GM18498 (cell line): ENCODE measurements around the gene JAKMIP2.

Source experiments
- ATAC-seq: cut with Tn5 transposase; IDR thresholded peaks from one replicate; pipeline ENCODE4 v1.9.1; 2021; ENCODE audit warnings: mild to moderate bottlenecking, moderate library complexity; ENCODE audit not compliant: unreplicated experiment

Gene JAKMIP2

DNA sequence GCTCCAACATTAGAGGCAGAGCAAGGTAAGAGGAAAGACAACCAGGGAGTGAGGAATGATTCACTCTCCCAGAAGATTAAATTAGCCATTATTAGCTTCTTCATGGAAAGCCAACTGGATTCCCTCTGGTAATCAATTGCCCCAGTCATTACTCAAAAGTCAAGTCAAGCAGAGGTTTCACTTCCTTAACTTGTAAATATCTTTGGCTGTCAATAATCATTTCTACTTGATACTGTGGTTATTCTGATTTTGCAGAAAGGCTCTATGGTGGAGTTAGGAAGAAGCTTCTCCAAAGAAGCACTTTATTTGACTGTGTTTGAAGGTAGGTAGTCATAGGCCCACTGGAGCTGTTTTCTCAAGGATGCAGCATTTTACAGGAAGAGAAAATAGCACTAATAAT lies 78.0 kb downstream of the JAKMIP2 start:
- ATAC-seq: no peak

DNA sequence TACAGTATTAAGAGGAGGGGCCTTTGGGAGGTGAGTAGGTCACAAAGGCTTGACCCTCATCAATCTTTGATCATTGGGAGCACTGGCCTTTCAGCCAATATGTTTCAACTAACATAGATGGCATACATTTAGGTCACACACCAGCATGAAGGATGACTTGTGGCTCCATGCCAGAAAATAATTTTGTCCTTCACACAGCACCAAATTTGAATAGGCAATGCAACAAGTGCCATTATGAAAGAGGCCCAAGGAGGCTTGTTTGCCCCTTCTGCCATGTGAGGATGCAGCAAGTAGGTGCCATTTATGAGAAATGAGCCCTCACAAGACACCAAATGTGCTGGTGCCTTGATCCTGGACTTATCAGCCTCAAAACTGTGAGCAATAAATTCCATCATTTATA lies 81.1 kb downstream of the JAKMIP2 start:
- ATAC-seq: no peak

DNA sequence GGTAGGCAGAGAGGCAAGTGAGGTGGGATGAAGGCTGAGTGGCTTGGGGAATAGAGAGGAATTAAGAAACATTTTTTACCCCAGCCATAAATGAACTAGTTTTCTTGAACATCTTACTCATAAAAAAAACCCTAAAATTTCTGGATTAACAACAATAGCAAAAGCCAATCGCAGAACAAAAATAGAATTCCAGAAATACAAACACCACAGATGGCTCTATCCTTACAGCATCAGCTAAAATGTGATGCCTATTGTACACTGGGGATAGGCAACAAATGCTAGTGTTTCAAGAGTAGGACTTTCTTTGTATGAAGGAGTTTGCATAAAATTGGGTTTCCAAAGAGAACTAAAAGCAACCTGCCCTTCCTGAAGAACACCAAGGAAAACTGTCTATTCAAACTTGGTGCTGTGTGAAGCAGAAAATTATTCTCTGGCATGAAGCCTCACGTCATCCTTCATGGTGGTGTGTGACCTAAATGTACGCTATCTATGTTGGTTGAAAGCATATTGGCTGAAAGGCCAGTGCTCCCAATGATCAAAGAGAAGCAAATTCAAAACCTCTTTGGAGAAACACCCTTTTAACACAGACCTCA lies 82.9 kb downstream of the JAKMIP2 start:
- ATAC-seq: no peak

DNA sequence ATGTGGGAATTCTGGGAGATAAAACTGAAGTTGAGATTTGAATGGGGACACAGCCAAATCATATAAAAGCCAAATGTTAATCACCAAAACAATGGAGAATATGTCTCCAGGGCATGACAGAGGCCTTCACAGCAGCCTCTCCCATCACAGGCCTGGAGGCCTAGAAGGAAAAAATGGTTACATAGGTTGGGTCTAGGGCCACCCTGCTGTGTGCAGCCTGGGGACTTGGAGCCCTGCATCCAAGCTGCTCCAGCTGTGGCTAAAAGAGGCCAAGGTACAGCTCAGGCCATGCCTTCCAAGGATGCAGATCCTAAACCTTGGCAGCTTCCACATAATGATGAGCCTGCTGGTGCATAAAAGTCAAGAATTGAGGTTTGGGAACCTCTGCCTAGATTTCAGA lies 85.1 kb downstream of the JAKMIP2 start:
- ATAC-seq: no peak

DNA sequence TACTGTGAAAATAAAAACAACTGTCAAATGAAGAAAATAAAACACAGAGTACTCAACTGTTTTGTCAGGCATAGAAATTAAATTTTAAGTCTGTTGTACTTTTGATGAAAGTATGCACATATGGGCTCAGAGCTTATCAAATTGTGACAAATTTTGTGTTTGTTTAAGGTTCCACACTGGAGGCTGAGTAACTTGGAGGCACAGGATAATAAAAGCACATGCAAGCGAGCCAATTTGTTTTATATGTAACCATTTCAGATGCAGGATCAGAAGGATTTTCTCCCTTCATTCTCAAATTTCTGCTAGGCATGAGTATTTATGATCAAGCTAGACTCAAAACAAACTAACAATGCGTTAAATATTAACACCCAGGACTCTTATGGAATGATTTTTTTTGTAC lies 87.8 kb downstream of the JAKMIP2 start:
- ATAC-seq: no peak

DNA sequence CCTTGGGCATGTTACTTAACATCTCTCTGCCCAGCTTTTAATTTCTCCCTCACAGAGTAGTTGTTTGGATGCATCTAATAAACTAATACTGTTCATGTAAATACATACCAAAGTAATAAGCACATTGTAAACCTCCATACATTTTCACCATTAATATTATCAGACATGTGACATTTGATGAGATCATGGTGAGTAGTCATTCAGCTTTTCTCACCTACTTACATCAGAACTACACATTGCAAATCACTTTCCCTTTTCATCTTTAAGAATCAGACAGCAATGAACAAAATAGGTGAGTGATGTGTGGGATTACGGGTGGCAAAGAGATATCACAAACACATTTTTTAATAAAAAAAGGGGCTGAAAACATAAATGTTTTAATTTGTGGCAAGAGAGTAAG lies 89.3 kb downstream of the JAKMIP2 start:
- no peak for ATAC-seq

DNA sequence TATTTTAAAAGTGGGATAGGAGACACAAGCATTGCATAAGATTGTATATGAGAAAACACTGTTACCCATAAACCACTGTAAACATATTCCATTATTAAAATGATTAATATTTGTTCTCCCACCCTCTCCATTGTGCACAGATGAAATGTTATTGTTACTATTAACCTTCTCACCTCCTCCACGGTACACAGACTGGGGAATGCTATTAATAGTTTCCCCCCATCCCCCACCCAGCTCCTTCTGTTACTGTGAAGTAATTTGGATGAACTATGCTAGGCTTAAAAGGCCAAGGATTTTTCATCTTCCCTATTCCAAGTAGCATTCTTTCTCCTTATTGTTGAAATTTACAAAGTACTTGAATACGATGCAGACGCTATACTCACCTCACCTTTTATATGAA lies 91.4 kb downstream of the JAKMIP2 start:
- ATAC-seq: no peak

DNA sequence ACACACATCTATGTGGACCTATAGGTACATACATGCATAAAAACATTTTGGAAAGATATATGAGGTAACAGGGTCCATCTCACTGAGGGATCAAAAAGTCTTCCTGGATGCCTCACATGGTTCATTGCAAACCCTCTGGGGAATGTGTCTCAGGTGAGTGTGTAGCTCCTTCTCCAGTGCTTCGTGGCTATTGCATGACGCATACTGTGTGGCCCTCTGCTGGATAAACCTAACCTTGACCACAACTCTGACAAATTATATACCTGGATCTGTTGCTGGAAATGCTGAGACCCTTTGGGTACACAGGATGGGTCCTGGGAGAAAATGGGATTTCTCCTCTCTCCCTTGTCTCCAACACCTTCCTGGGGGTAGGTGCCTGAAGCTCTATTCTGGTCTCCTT lies 91.9 kb downstream of the JAKMIP2 start:
- ATAC-seq: no peak

DNA sequence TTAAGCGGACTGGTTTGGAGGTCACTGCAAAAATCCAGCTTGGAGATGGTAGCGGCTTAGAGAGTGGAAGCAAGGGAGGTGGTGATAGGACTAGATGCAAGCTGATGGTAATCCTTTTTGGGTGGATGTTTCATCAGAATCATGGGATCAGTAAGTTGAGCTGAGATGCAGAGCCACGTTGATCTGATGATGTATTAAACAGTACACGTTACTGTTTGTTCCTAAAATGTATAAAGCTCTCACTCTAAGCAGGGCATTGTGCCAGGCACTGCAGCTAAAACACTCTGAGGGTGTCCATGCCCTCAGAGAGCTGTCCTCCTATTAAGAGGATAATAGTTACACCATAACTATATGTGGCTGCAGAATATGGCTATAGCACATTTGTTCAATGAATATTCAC lies 93.1 kb downstream of the JAKMIP2 start:
- ATAC-seq: no peak

DNA sequence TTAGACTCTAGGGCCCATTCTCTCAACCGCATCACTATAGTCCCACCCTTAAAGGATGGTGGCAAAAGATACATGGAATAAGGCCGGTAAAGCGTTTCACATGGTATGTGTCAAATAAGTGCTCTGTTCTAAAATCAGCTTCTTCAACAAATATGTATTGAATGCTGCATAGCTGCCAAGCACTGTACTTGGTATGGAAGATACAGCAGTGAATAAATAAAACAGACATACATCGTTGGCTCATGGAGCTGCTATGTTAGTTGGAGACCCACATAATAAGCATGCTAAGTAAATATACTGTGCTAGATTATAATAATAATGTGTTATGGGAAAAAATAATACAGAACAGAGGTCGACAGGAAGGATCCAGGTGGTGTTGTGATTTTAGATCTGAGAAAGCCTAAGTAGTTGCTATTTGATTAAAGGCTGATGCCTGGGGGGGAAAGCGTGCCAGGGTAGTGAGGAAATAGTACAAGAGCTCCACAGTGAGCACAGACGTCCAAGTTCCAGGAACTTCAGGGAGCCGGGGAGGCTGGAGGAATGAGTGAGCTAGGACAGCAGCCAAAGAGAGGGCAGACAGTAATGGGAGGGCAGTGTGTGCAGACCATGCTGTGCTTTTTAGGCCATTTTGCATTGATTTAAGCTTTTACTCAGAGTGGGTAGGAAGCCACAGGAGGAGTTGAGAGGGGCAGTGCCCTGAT lies 93.7 kb downstream of the JAKMIP2 start:
- ATAC-seq: no peak

DNA sequence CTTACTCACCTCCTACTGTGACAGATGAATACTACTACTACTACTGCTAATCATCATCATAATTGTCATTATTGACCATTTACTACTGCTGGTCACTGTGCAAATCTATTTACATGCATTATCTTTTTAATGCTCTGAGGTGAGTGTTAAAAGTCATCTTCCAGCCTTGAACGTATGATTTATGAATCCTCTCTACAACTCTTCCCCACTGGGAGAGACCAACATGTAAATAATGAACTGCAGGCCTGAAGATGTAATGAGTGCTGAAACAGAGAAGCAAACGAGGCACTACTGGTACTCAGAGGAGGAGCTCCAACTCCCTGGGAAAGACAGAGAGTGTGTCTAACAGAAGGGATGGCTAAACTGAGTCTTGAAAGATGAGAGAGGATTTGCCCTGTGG lies 95.4 kb downstream of the JAKMIP2 start:
- no peak for ATAC-seq

DNA sequence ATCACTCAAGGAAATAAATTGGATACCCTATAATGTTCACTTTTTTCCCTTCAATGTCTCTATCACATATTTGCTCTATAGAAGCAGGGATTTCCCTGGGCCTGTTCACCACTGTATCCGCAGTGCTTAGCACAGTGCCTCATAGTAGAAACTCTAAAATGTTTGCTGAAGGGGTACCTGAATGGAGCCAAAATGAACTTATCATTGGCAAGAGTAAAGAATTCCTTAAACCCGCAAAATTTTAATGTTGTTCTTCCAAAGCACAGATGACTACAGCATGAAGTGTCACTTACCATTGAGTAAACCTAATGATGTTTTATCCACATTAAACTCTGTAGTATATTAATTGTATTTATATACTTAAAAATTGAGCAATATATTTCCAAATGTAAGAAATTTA lies 96.1 kb downstream of the JAKMIP2 start:
- ATAC-seq: no peak

DNA sequence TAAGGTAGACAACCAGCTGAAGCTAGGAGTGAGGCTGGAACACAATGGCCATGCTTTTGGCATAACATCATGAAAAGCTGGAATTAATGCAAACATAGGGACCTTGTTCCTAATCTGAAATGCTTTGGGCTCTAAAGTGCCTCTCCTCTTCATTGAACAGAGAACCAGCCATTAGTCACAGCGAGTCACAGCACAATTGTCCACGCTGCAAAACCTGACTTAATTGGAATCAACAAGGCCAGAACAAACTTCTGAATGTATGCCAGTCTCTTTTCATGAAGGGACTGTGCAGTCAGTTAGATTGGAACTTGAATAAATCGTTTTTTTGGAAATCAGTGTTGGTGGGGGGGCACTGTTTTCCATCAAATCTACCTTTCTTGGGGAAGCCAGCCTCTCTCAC lies 96.5 kb downstream of the JAKMIP2 start:
- ATAC-seq: no peak

DNA sequence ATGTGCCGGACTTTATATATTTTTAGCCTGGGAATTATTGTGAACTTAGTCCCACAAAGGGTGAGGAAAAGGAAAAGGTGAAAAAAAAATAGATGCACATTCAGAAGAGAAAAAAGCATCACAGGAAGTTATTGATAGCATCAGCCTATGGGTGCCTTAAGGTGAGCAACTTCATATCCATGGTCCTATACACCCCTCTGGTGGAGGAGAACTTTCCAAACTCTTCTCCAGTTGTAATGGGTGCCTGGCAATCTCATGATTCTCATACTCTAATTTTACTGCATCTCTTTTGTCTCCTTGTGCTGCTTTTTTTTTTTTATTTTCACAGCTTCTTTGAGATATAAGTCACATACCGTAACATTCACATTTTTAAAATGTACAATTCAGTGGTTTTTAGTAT lies 107.4 kb downstream of the JAKMIP2 start:
- no peak for ATAC-seq

DNA sequence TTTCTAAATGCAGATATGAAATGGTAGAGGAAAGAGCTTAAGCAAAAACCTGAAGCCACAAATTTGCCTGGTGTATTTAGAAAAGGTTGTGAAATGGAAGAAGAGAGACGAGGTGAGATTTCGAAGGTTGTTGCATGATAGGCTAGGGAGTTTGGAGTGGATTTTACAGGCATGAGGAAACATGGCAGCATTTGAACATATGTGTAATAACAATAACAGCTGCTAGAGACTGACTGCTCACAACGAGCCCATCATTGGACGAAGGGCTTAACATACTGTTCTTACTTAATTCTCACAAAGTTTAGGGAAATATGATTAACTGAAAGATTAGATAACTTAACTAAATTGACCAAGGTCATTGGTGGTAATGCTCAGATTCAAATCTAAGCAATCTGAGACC lies 108.1 kb downstream of the JAKMIP2 start:
- ATAC-seq: no peak

DNA sequence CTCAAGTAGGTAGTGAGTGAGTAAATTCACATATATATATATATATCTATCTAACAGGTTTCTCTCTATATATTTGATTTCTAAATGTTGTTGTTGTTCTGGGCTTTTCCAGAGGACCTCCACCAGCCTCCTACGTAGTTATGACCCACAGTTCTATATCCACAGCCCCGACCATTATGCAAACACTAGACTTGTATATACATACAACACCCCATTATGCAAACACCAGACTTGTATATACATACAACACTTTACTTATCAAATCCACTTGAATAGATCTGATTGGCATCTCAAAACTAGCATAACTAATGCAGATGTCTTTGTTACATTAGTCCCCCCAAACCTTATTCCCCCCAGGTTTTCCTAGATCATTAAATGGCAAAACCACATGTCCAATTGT lies 108.7 kb downstream of the JAKMIP2 start:
- ATAC-seq: no peak

DNA sequence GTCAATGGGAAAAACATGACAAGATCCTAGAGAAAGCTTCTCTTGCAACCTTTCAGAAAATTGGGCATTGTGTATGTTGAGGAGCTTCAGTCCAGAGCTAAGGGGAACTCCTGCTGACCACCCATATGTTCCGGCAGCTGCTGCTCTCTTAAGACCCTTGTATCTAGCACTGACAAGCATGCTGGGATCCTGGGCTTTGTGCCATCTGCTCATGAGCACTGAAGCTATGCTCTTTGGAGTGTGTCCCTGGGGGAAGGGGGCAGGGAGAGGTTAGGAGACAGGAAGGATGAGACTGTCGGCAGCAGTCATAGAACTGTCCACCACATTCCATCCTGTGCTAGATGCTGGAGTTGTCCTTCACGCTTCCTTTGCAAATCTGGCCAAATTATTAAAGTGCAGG lies 109.3 kb downstream of the JAKMIP2 start:
- no peak for ATAC-seq

DNA sequence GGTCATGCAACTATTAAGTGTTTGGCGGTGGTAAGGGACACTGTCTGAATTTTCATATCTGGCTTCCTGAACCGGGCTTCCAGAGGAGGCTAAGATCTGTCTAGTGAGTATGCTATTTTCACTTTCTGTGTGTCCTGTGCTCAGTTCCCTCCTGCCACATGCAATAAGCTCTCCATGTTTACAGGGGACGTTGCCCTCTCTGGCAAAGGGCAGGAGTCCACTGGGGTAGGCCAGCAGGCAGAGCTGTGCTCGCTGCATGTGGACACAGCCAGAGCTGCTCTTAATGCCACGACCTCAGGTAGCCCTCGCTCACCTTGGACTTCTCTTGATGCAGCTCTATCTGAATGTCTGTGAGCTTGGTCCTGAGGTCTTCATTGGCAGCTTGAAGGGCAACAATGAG lies 111.2 kb downstream of the JAKMIP2 start:
- no peak for ATAC-seq

DNA sequence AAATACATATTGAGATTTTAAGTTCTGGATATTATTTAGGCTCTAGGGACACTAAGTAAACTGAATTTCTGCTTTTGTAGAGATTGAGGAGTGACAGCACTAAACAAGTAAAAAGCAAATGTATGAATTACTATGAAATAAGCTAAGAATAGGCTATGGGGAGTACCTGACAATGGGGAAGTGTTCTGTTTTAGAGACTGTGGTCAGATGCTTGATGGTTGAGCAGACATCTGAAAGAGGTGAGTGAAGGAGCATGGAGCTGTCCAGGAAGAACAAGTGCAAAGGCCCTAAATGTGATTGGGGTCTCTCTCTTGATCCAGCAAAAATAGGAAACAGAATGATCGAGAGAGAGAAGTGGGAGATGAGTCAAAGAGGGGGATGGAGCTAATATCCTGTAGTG lies 111.7 kb downstream of the JAKMIP2 start:
- no peak for ATAC-seq

DNA sequence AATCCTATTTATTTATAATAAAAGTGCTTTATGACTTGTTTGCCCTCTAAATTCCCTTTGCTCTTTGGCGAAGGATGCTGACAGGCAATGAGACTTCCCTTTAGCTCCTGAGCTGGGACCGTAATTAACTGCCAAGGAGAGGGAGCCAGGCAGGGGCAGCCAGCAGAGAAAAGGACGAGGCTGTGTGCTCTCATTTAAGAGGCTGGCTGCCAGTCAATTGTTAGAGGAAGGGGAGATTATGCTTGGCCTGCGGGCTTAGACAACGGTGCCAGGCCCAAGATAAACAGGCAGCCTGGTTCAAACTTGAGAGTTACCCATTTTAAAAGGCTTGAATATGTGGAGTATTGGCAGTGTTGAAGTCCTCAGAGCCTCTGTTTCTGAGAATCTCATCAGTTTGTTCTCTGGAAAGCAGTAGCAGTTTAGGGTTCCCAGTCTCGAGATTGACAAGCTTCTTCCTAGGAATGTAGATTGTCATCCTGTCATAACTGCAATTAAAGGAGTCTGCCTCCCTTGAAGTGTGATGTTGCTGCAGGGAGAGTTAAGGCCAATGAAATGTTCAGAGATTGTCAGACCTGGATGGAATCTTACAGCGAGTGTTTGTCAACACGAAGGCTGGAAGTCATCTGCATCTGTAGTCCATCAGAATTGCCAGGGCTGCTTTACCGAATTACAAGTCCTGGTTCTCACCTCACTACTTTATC lies 113.2 kb downstream of the JAKMIP2 start:
- ATAC-seq: no peak

DNA sequence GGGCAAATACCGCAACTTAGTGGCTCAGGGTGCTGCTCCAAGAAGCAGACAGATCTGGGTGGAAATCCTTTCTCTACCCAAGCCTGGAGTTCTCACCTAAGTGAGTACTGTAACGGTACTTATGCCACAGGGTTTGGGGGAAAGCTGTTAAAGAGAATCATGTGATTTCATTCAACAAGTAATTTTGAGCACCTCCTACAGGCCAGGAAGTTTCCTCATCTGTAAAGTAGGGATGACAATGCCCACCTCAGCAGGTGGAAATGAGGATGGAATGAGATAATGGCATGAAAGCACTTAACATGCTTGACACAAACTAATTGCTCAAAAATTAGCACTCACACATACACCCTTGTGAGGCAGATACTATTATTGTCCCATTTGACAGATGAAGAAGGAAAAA lies 114.1 kb downstream of the JAKMIP2 start:
- ATAC-seq: no peak

DNA sequence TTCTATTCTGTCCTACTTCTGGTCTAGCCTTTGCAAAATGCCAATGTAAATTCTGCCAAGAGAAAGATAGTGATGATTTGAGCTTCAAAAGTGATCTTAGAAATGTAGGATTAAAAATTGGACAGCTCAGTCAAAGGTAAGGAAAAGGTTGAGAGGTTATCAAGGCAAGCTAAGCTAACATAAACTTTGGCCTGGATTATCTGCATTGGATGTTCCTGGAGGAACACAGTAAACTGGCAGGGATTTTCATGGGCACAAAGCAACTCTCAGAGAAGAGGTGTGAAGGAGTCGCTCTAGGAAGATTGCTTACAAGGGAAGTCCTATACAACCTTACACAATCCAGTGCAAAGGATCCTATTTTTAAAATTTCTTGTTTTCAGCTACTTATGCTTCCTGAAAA lies 115.2 kb downstream of the JAKMIP2 start:
- ATAC-seq: no peak

DNA sequence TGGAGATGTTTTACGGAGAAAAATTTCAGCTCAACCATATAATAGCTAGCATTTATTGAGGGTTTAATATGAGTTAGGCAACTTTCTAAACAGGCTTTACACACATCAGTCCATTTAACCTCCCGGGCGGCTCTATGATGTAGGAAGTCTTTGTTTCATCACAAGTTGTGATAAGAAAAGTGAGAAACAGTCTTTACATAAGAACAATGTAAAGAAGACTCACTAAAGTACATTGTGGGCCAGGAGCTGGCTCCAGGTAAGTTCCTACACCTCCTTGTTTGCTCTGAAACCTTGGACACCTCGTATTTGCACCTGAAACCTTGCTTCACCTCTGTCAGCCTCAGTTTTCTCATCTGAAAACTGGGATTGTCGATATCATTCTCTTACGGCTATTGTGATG lies 116.1 kb downstream of the JAKMIP2 start:
- ATAC-seq: no peak
